ENCODE results near the gene NKAIN2.

DNA sequence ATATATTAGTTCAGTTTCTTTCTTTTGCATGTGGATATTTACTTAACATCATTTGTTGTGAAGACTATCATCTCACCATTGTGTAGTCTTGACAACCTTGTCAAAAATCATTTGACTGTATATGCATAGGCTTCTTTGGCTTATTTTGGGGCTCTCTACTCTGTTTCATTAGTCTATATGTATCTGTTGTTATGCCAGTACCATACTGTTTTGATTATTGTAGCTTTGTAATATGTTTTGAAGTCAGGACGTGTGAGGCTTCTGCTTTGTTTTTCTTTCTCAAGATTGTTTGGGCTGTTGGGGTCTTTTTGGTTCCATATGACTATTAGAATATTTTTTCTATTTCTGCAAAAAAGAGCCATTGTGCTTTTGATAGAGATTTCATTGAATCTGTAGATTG is 870.4 kb downstream of the NKAIN2 start:
- TF ChIP-seq CTCF (IDR thresholded peaks at IDR 0.05) (no peak), POLR2AphosphoS5 (IDR thresholded peaks at IDR 0.05) (no peak), POLR2A (IDR thresholded peaks at IDR 0.05) (no peak)

Data from breast epithelium (tissue), 3 donors.